Adipocyte (in vitro differentiated cells): Measurements from ENCODE around the gene PTGDS.

Source experiments
- DNase-seq: peaks from one replicate; pipeline ENCODE4 v3.0.0-alpha.2; 2015; ENCODE audit warnings: low read depth
- H3K27me3 ChIP-seq: replicated peaks from 2 replicates; pipeline ENCODE4 v1.7.0; 2013; ENCODE audit warnings: mild to moderate bottlenecking, low read length, moderate library complexity; ENCODE audit not compliant: control insufficient read depth, insufficient read depth
- H3K36me3 ChIP-seq: 2 replicates; pipeline ENCODE4 v1.7.0; 2013; ENCODE audit warnings: low read length, mild to moderate bottlenecking, moderate library complexity; ENCODE audit not compliant: control insufficient read depth, insufficient read depth, severe bottlenecking
- H3K4me1 ChIP-seq: 2 replicates; pipeline ENCODE4 v1.7.0; 2013; ENCODE audit warnings: mild to moderate bottlenecking, low read length, moderate library complexity; ENCODE audit not compliant: control insufficient read depth, insufficient read depth
- H3K4me3 ChIP-seq: 2 replicates; pipeline ENCODE4 v1.7.0; 2013; ENCODE audit warnings: mild to moderate bottlenecking, low read length, moderate library complexity
- H3K9ac ChIP-seq: 2 replicates; pipeline ENCODE4 v1.7.0; 2013; ENCODE audit warnings: mild to moderate bottlenecking, low read length, moderate library complexity
- H3K9me3 ChIP-seq: 2 replicates; pipeline ENCODE4 v1.7.0; 2013; ENCODE audit warnings: mild to moderate bottlenecking, low read length, moderate library complexity; ENCODE audit not compliant: control insufficient read depth

The PTGDS gene

DNA sequence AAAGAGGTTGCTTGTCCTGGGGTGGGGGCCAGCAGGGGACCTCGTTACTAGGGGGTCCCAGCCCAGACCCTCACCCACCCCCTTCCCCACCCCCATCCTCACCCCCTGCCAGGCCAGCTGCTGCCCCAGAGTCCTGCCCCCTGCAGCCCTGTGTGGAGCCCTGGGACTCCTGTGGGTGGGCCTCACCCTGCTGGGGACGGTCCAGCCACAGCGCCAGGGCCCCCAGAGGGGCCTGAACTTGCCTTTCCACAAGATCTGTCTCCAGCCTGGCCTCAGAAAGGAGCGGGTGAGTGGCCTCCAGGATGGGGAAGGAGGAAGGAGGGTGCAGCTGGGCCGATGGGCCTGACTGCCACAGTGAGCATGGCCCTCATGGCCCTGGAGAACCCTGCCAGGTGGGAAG, 7.5 kb upstream of the PTGDS start:
- no peaks in the 10 kb centered on the region for H3K36me3 ChIP-seq
- H3K27me3 ChIP-seq, result peaks cover 9% of the 10 kb centered on the region
- no peaks in the 10 kb centered on the region for H3K9me3 ChIP-seq
- H3K4me3 ChIP-seq, result no peak overlapping the region
- H3K9ac ChIP-seq, result no peak overlapping the region
- H3K4me1 ChIP-seq, result no peaks in the 10 kb centered on the region
- DNase-seq, result no peak

DNA sequence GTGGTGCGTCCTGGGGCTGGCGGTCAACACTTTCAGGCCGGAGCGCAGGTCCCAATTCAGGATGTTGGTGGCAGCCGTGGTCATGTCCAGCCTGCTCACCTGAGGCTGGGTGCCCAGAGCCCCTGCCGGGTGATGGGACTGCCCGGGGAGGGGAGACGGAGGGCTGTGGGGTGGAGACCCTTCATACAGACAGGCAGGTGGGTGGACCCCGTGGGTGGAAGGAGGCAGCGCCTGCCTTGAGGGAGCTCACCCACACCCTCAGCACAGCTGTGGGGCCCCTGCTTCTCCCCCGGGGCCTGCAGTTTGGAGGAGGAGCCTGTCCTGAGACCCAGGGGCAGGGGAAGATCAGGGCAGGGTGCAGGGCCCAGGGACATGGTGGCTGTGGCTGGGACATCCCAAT, 6.9 kb upstream of the PTGDS start:
- no peak overlapping the region for H3K9ac ChIP-seq

DNA sequence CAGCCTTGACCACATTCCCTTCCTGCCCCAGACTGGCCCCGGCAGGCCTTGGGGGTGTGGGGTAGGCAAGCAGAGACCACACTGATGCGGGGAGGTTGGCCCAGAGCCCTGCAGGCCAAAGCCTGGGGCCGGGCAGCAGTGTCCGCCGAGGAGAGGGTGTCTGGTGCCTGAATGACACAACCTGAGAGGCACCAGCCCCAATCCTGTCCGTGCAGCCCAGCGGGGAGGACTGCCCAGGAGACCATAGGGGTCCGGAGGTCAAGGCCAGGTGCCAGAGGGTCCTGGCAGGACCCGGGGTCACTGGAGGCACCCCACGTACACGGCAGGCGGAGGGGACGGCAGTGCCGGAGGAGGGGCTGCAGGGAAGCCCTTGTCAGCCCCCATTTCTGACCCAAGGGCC, 5.6 kb upstream of the PTGDS start:
- no peaks in the 10 kb centered on the region for H3K36me3 ChIP-seq
- DNase-seq, result no peak
- H3K4me3 ChIP-seq, result no peak overlapping the region
- no peaks in the 10 kb centered on the region for H3K4me1 ChIP-seq
- no peaks in the 10 kb centered on the region for H3K9me3 ChIP-seq
- H3K27me3 ChIP-seq, result no peaks in the 10 kb centered on the region
- no peak overlapping the region for H3K9ac ChIP-seq

More for the DNA sequence above, 6.9 kb upstream of the PTGDS start:
- H3K9me3 ChIP-seq, result no peaks in the 10 kb centered on the region
- DNase-seq, result no peak
- peaks cover 9% of the 10 kb centered on the region for H3K27me3 ChIP-seq
- H3K36me3 ChIP-seq, result no peaks in the 10 kb centered on the region
- H3K4me1 ChIP-seq, result no peaks in the 10 kb centered on the region
- H3K4me3 ChIP-seq, result no peak overlapping the region

DNA sequence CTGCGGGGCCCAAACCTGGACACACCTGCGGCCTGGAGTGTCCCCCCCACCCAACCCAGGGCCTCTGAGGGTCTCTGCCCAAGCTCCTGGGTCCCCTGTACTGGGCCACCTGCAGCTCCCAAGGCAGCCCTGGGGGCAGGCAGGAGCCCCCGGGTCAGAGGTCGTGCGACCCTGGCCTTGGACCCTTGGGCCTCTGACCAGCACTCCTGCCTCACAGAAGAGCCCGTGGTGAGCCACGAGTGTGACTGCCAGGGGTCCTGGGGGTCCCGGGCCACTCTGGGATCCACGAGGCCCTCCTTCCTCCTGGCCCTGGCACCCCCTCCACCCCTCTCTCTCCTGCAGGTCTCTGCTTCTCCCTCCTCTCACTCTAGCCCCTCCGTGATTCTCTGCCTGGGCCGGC, 5.0 kb upstream of the PTGDS start:
- Histone ChIP-seq H3K9ac (no peak overlapping the region), H3K36me3 (no peaks in the 10 kb centered on the region), H3K4me1 (peaks cover 1% of the 10 kb centered on the region), H3K4me3 (no peak overlapping the region), H3K9me3 (no peaks in the 10 kb centered on the region), H3K27me3 (no peaks in the 10 kb centered on the region)
- no peak for DNase-seq

DNA sequence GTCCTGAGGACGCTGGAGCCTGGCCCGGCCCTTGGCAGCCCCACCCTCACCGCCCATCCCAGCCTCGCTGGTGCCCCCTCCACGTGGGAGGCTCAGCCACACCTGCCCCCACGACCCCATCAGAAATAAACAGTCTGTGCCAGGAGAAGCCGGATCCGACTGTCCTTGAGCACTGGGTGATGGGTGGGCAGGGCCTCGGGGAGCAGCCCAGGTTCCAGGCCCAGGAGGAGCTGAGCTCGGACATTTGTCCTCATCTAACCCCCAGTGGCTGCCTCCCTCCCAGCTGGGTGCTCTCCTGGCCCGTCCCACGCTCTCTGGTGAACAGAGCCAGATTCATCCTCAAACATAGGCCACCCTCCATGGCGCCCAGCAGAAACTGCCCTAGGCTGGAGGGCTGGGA, 4.6 kb upstream of the PTGDS start:
- H3K9ac ChIP-seq, result no peak overlapping the region
- H3K4me1 ChIP-seq, result peaks cover 5% of the 10 kb centered on the region
- H3K27me3 ChIP-seq, result no peaks in the 10 kb centered on the region
- no peaks in the 10 kb centered on the region for H3K36me3 ChIP-seq
- H3K9me3 ChIP-seq, result no peaks in the 10 kb centered on the region
- no peak for DNase-seq
- no peak overlapping the region for H3K4me3 ChIP-seq

DNA sequence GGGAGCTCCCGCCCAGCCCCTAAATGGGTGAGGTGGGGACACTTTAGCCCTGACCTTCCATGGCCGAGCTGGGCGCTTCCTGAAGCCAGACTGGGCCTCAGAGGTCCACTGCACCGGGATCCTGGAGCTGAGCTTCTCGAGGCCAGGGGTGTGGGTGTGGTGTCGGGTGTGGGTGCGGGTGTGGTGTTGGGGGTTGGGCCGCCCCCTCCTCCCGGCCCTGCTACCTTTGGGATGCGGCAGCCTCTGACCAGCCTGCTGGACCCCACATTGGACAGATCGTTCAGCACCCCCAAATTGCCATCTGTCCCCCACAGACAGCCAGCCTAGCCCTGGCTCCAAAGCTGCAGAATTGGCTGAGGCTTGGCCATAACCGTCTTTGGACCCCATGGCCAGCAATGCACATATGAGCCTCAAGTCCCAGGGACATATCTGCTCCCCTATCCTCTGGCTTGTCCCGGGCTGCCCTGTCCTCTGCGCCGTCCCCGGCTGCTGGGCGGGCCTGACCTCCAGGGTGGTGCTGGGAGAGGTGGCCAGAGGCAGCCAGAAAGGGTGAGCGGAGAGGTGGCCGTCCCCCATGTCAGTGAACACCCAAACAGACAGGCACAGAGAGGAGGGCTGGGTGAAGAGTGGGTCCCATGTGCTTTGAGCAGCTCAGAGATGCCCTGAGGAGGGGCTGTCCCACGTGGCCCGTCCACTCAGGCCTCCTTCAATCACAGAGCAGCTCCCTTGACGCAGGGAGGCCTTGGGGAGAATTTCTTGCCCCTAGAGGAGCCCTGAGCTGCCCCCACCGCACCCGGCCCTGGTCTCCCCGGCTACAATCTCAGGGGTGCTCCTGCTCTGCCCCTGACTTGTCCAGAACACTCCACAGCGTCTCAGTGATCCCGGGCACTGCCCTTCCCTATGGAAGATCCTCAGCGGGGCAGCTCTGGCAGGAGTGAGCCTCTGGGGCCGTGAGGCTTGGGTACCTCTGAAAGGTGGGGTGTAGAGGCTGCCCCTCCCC, 3.4 kb upstream of the PTGDS start:
- H3K27me3 ChIP-seq, result no peaks in the 10 kb centered on the region
- H3K9ac ChIP-seq, result no peak overlapping the region
- H3K4me1 ChIP-seq, result peaks cover 5% of the 10 kb centered on the region
- H3K9me3 ChIP-seq, result no peaks in the 10 kb centered on the region
- no peaks in the 10 kb centered on the region for H3K36me3 ChIP-seq
- H3K4me3 ChIP-seq, result no peak overlapping the region
- no peak for DNase-seq

DNA sequence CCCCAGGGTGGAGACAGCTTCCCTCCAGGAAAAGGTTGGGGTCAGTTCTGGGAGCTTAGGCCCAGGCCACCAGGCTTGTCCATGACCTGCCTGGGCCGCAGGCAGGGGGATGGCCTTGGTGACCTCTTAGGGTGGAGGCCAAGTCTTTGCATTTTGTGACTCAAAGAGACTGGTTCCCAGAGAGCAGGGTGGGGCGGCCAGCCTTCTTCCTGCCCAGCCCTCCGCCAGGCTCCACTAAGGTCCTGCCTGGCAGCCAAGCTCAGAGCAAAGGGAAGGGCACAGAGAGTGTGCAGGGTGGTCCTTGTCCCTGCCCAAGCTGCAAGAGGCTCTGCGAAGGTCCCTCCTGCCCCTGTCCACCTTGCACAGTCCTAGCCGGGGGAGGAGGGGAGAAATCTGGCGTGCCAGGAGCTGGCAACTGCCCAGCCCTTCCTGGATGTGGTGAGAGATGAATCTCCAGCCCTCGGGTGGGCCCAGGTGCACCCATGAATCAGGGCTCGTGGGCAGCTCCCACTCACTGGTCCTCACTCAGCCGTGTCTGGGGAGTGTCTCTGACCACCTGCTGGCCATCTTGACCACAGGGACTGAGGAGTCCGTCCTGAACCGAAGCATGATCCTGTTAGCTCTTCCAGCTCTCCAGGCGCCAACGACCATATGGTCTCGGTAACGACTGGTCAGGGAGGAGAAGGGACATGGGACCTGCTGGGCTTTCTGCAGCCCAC, 2.3 kb upstream of the PTGDS start:
- no peak for DNase-seq
- Histone ChIP-seq H3K9ac (no peak overlapping the region), H3K4me1 (peaks cover 5% of the 10 kb centered on the region), H3K4me3 (no peak overlapping the region), H3K9me3 (no peaks in the 10 kb centered on the region), H3K36me3 (no peaks in the 10 kb centered on the region), H3K27me3 (no peaks in the 10 kb centered on the region)

DNA sequence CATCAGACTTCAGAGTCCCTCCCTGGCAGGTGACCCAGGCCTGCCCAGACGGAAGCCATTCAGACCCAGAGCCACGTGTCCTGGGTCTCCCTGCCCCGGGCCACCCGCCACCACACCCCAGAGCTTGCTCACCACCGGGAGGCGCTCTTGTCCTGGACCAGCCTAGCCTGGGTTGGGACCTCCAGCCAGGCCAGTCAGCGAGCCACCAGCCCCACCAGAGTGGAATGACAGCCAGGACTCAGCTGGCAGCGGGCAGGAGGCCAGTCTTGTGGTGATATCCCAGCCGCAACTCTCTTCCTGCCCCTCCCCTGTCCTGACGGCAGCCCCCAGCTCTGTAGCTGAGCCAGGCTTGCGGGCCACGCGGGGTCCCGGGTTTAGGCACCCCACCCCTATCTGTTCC, 1.7 kb upstream of the PTGDS start:
- Histone ChIP-seq H3K4me3 (no peak overlapping the region), H3K36me3 (no peaks in the 10 kb centered on the region), H3K9ac (no peak overlapping the region), H3K27me3 (no peaks in the 10 kb centered on the region), H3K4me1 (peaks cover 5% of the 10 kb centered on the region), H3K9me3 (no peaks in the 10 kb centered on the region)
- no peak for DNase-seq

DNA sequence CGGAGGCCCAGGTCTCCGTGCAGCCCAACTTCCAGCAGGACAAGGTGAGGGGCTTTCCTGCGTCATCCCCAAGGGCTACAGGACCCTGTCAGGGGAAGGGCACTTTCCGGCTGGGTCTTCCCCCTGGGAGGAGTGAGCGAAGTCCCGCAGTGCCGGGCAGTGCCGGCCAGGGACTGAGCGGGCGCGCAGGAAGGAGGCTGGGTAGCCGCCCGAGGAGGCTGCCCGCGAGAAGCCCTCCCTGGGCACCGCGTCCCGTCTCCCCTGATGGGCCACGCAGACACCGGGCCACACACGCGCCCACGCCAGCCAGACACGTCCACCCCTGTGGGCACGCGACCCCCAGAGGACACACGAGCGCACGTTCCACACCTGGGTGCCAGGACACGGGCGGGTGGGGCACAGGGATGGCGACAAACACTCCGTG, 357 bp downstream of the PTGDS start:
- Histone ChIP-seq H3K4me1 (peaks cover 5% of the 10 kb centered on the region), H3K36me3 (no peaks in the 10 kb centered on the region), H3K9ac (peak overlapping the region; percentile 68), H3K9me3 (no peaks in the 10 kb centered on the region), H3K4me3 (peak overlapping the region; percentile 65), H3K27me3 (no peaks in the 10 kb centered on the region)
- no peak for DNase-seq

DNA sequence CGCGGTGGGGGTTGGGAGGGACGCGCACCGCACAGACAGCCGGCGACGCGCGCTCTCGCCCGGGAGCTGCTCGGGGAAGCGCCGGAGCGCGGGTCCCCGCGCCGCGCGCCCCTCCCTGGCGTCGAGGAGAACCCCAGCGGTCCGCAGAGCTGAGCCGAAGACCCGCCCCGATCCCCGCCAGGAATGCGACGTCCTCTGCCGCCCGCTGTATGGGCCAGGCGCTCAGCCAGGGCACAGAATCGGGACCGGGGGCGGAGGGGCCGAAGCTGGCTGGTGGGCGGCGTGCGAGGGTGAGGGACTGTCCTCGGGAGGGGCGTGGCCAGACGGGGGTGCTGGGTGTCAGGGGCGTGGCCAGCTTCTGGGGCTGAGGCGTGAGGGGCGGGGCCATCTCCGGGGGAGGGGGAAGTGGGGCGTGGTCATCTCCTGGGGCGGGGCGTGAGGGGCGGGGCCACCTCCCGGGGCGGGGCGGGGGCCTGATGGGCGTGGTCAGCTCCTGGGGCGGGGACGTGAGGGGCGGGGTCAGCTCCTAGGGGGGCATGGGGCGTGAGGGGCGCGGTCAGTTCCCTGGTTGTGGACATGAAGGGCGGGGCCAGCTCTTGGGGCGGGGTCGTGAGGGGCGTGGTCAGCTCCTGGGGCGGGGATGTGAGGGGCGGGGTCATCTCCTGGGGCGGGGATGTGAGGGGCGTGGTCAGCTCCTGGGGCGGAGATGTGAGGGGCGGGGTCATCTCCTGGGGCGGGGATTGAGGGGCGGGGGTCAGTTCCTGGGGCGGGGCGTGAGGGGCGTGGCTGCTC, 965 bp downstream of the PTGDS start:
- Histone ChIP-seq H3K4me1 (peaks cover 5% of the 10 kb centered on the region), H3K27me3 (no peaks in the 10 kb centered on the region), H3K9me3 (no peaks in the 10 kb centered on the region), H3K4me3 (peak overlapping the region; percentile 65), H3K36me3 (no peaks in the 10 kb centered on the region), H3K9ac (peak overlapping the region; percentile 68)
- DNase-seq, result peak; percentile 79
